Posterior cingulate gyrus (tissue), 11 donors: ENCODE results near the gene CSNK2B.

Source experiments
- DNase-seq, 10 donors: peaks; one replicate each; pipeline versions ENCODE4 v3.0.0 to v3.0.0-alpha.2; 2020 to 2021; ENCODE audit warnings: mixed read lengths in 3 of 10
- intact Hi-C: fragments of 100-400 bp; cut with DNase I; formaldehyde crosslinking; loops from one replicate; pipeline ENCODE4 v1.15.1; 2023

Gene CSNK2B

GRCh38 chr6:31683591-31683990, 17.7 kb downstream of the CSNK2B start:
- intact Hi-C loops = loop anchor here (5.0 kb wide), 1 partner anchor 269 kb away; no protein-coding TSS in a partner anchor
- DNase-seq = no peak

- peak in 1 of 10 donors; percentile 35 for DNase-seq
- intact Hi-C loops = no loop called here
These were observed 20.6 kb downstream of the CSNK2B start for GRCh38 chr6:31686483-31686882.

GRCh38 chr6:31687321-31687720, 21.4 kb downstream of the CSNK2B start:
- peak in 1 of 10 donors; percentile 57 for DNase-seq
- intact Hi-C loops = no loop called here

GRCh38 chr6:31687860-31688693, 22.2 kb downstream of the CSNK2B start:
- peak in 1 of 10 donors; percentile 63 for DNase-seq
- intact Hi-C loops = no loop called here

- intact Hi-C loops = no loop called here
- peak in 1 of 10 donors; percentile 43 for DNase-seq
These were observed 23.6 kb downstream of the CSNK2B start for GRCh38 chr6:31689249-31690110.

GRCh38 chr6:31690231-31691077, 24.6 kb downstream of the CSNK2B start:
- intact Hi-C loops = no loop called here
- DNase-seq = no peak

GRCh38 chr6:31691078-31691463, 25.2 kb downstream of the CSNK2B start:
- intact Hi-C loops = no loop called here
- DNase-seq = peak in 2 of 10 donors; percentile 6 to 22

- peak in 2 of 10 donors; percentile 34 to 35 for DNase-seq
- intact Hi-C loops = no loop called here
These were observed 25.8 kb downstream of the CSNK2B start for GRCh38 chr6:31691564-31692108.

- intact Hi-C loops = no loop called here
- peak in 1 of 10 donors; percentile 12 for DNase-seq
These were observed 26.5 kb downstream of the CSNK2B start for GRCh38 chr6:31692353-31692752.

- peak in 2 of 10 donors; percentile 23 to 73 for DNase-seq
- intact Hi-C loops = no loop called here
These were observed 27.0 kb downstream of the CSNK2B start for GRCh38 chr6:31692886-31693285.

- peak in 2 of 10 donors; percentile 19 to 43 for DNase-seq
- intact Hi-C loops = no loop called here
These were observed 27.7 kb downstream of the CSNK2B start for GRCh38 chr6:31693535-31693934.

- DNase-seq = peak in 1 of 10 donors; percentile 20
- intact Hi-C loops = no loop called here
These were observed 31.7 kb downstream of the CSNK2B start for GRCh38 chr6:31697555-31697954.

- DNase-seq = no peak
- intact Hi-C loops = loop anchor here (10.0 kb wide), 1 partner anchor 94 kb away; the partner anchor contains the start of gene VARS1
These were observed 35.0 kb downstream of the CSNK2B start for GRCh38 chr6:31700740-31701401.

- intact Hi-C loops = loop anchor here (2.0 to 10.0 kb wide), 2 partner anchors 93 to 161 kb away; partner anchors contain the start of genes NEU1 and VARS1
- DNase-seq = peak in 1 of 10 donors; percentile 74
These were observed 36.0 kb downstream of the CSNK2B start for GRCh38 chr6:31701666-31702404.

- intact Hi-C loops = loop anchor here (2.0 to 10.0 kb wide), 2 partner anchors 92 to 160 kb away; partner anchors contain the start of genes NEU1 and VARS1
- peak in 1 of 10 donors; percentile 5 for DNase-seq
These were observed 36.5 kb downstream of the CSNK2B start for GRCh38 chr6:31702405-31702818.

- intact Hi-C loops = loop anchor here (2.0 to 10.0 kb wide), 2 partner anchors 92 to 160 kb away; partner anchors contain the start of genes NEU1 and VARS1
- DNase-seq = peak; percentile 96 to 100 (median 98)
These were observed 37.2 kb downstream of the CSNK2B start, which contains the start of gene ABHD16A for GRCh38 chr6:31702819-31703716. Gene ABHD16A (minus strand): TSS chr6:31703324. CDS start chr6:31703281, 43 bp downstream.

- DNase-seq = peak in 1 of 10 donors; percentile 1
These were observed 40.1 kb downstream of the CSNK2B start for GRCh38 chr6:31705931-31706330.

More at GRCh38 chr6:31705931-31706330, 40.1 kb downstream of the CSNK2B start:
- intact Hi-C loops = loop anchor here (10.0 kb wide), 1 partner anchor 89 kb away; the partner anchor contains the start of gene VARS1
